GM12878 (cell line): Measurements from ENCODE around the gene FAM177B. TPM values are rescaled to one million over a fixed set of nuclear protein-coding genes. Genes with fewer than 3 reads are reported as not detected.

Experiments
- CREM ChIP-seq: IDR thresholded peaks from 2 replicates; pipeline ENCODE4 v1.6.1; 2014; ENCODE audit warnings: antibody characterized with exemption, low read depth
- ETV6 ChIP-seq, 2 experiments: fragments of 450-650 bp in 1 of 2; IDR thresholded peaks in 1 of 2; conservative IDR thresholded peaks in 1 of 2; 2 replicates each; pipeline ENCODE4 v1.6.1; 2014; ENCODE audit warnings: antibody characterized with exemption in 1 of 2, borderline replicate concordance in 1 of 2, low read depth in 1 of 2, mild to moderate bottlenecking in 1 of 2, moderate library complexity in 1 of 2
- HDGF ChIP-seq: fragments of 450-650 bp; IDR thresholded peaks from 2 replicates; pipeline ENCODE4 v1.6.1; 2016; ENCODE audit warnings: antibody characterized with exemption
- IKZF2 ChIP-seq, 2 experiments: fragments of 450-650 bp; IDR thresholded peaks; 2 replicates each; pipeline ENCODE4 v1.6.1; 2017; ENCODE audit warnings: mild to moderate bottlenecking in 2 of 2, moderate library complexity in 2 of 2
- LARP7 ChIP-seq: fragments of 450-650 bp; IDR thresholded peaks from 2 replicates; pipeline ENCODE4 v1.6.1; 2017; ENCODE audit warnings: mild to moderate bottlenecking
- MTA3 ChIP-seq: IDR thresholded peaks from 2 replicates; pipeline ENCODE4 v1.6.1; 2012; ENCODE audit warnings: low read length, inconsistent platforms, borderline replicate concordance
- NBN ChIP-seq: fragments of 450-650 bp; IDR thresholded peaks from 2 replicates; pipeline ENCODE4 v1.6.1; 2016
- PAX5 ChIP-seq: IDR thresholded peaks from 2 replicates; pipeline ENCODE4 v1.6.1; 2011; ENCODE audit warnings: low read depth, low read length, borderline replicate concordance
- PML ChIP-seq: IDR thresholded peaks from 2 replicates; pipeline ENCODE4 v1.6.1; 2012; ENCODE audit warnings: low read length, inconsistent platforms
- POU2F2 ChIP-seq: IDR thresholded peaks from 3 replicates; pipeline ENCODE4 v1.6.1; 2011; ENCODE audit warnings: low read depth, mild to moderate bottlenecking, low read length, borderline replicate concordance
- RB1 ChIP-seq: fragments of 450-650 bp; formaldehyde crosslinking; IDR thresholded peaks from 2 replicates; pipeline ENCODE4 v1.6.1; 2017; ENCODE audit warnings: mild to moderate bottlenecking, borderline replicate concordance
- RCOR1 ChIP-seq: conservative IDR thresholded peaks from 2 replicates; pipeline ENCODE4 v1.6.1; 2012; ENCODE audit warnings: low read depth, low read length, improper control_type of control experiment
- SMC3 ChIP-seq: IDR thresholded peaks from 2 replicates; pipeline ENCODE4 v1.6.1; 2011; ENCODE audit warnings: low read length, improper control_type of control experiment, borderline replicate concordance
- SREBF2 ChIP-seq: IDR thresholded peaks from 2 replicates; pipeline ENCODE4 v1.6.1; 2012; ENCODE audit warnings: mild to moderate bottlenecking, low read length
- TCF3 ChIP-seq: IDR thresholded peaks from 2 replicates; pipeline ENCODE4 v1.6.1; 2012; ENCODE audit warnings: low read depth, mild to moderate bottlenecking, low read length, borderline replicate concordance; ENCODE audit not compliant: insufficient read depth
- ZNF622 ChIP-seq: fragments of 450-650 bp; IDR thresholded peaks from 2 replicates; pipeline ENCODE4 v1.6.1; 2017; ENCODE audit warnings: mild to moderate bottlenecking, inconsistent platforms
- polyA plus RNA-seq, 11 experiments: library from polyadenylated mRNA; depleted of rRNA in 4 of 11; unstranded in 6 of 11; stranded (reverse) in 5 of 11; fragments of >200 nt; fragmentation: Nextera tagmentation in 4 of 11; fragmentation: Illumina TruSeq in 1 of 11; extraction: Ambion mirVana in 4 of 11; extraction: Trizol in 1 of 11; gene quantifications; 1 replicate in 1 of 11; 2 replicates in 10 of 11; pipeline versions ENCODE4 v1.2.1 to v1.2.3, GENCODE V29; 2011 to 2016; ENCODE audit warnings: inconsistent platforms in 2 of 11, missing spikeins in 2 of 11, low read depth in 1 of 11
- total RNA-seq, 4 experiments: library from RNA; depleted of rRNA in 3 of 4; stranded (reverse); fragments of >200 nt in 3 of 4; fragmentation: Illumina TruSeq in 1 of 4; extraction: Trizol in 1 of 4; gene quantifications; 2 replicates each; pipeline versions ENCODE4 v1.2.1 to v1.2.3, GENCODE V29; 2013 to 2021
- TF ChIP-seq, protein P1 (sequence below): fragments of 150-350 bp; IDR thresholded peaks from 2 replicates; pipeline ENCODE4 v1.6.1; 2016; ENCODE audit warnings: low read depth, low read length
- TF ChIP-seq, protein P2 (sequence below): fragments of 450-650 bp; IDR thresholded peaks from 2 replicates; pipeline ENCODE4 v1.6.1; 2018; ENCODE audit warnings: borderline replicate concordance, mild to moderate bottlenecking; ENCODE audit not compliant: partially characterized antibody
- TF ChIP-seq, protein P3 (sequence below): fragments of 450-650 bp; formaldehyde crosslinking; IDR thresholded peaks from 2 replicates; pipeline ENCODE4 v1.4.0; 2020; ENCODE audit warnings: mild to moderate bottlenecking, moderate library complexity

The FAM177B gene
- total and polyA plus RNA-seq, 10 of the 15 experiments (the other 5 are each of a cell fraction or from before 2014, with no cell fraction given) = 0.06 TPM; not detected in 9

DNA sequence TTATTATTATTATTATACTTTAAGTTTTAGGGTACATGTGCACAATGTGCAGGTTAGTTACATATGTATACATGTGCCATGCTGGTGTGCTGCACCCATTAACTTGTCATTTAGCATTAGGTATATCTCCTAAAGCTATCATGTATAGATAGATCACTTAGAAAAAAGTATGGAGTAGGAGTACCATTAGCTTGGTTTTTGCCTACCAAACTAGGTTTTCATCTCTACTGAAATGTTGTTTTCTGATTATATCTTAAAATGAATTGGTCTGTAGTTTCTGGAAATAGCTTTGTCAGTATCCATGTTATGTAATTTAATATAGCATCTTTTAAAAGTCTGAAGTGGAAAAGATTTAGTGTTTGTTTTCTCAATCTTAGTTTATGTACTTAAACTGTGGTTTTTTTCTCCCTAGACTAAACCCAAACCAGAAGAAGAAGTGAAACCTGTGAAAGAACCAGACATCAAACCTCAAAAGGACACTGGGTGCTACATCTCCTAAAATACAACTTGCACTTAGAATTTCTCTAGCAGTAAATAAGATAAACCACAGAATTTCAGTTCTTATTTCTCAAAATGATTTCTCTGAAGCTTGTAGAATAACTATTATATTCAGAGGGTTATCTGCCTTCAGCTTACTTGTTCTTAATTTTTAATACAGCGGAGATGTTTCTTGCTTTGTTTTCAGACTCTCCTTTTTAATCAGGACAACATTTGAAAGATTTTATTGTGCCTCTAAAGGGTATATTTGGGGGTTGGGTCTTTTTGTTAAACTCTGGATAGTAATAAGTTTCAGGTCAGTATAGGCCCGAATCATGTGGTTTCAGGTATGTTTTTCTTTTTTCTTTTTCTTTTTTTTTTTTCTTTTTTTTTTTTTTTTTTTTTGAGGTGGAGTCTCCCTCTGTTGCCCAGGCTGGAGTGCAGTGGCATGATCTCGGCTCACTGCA lies 4.5 kb upstream of the FAM177B start (continued):
- TF ChIP-seq, protein P1, sequence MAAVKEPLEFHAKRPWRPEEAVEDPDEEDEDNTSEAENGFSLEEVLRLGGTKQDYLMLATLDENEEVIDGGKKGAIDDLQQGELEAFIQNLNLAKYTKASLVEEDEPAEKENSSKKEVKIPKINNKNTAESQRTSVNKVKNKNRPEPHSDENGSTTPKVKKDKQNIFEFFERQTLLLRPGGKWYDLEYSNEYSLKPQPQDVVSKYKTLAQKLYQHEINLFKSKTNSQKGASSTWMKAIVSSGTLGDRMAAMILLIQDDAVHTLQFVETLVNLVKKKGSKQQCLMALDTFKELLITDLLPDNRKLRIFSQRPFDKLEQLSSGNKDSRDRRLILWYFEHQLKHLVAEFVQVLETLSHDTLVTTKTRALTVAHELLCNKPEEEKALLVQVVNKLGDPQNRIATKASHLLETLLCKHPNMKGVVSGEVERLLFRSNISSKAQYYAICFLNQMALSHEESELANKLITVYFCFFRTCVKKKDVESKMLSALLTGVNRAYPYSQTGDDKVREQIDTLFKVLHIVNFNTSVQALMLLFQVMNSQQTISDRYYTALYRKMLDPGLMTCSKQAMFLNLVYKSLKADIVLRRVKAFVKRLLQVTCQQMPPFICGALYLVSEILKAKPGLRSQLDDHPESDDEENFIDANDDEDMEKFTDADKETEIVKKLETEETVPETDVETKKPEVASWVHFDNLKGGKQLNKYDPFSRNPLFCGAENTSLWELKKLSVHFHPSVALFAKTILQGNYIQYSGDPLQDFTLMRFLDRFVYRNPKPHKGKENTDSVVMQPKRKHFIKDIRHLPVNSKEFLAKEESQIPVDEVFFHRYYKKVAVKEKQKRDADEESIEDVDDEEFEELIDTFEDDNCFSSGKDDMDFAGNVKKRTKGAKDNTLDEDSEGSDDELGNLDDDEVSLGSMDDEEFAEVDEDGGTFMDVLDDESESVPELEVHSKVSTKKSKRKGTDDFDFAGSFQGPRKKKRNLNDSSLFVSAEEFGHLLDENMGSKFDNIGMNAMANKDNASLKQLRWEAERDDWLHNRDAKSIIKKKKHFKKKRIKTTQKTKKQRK = no peak
- TF ChIP-seq MTA3 (peak; percentile 98), RCOR1 (peak; percentile 93; the same call in 1 of the 2 replicates), RB1 (no peak), PAX5 (peak; percentile 86), SREBF2 (no peak), POU2F2 (0 out of 3 replicates have a peak, but pooled peaks have one; percentile 35), HDGF (no peak), TCF3 (no peak), CREM (peak; percentile 84), IKZF2 (IDR thresholded peaks at IDR 0.05) (peak; percentile 91 to 95; a peak in 3 of 4 replicates), PML (peak; percentile 68; the same call in 1 of the 2 replicates), NBN (peak; percentile 77; the same call in 1 of the 2 replicates), LARP7 (no peak), ZNF622 (no peak), ETV6 (conservative IDR thresholded peaks at IDR 0.05 in 1 of 2, IDR thresholded peaks at IDR 0.05 in 1 of 2; ENCODE audit: borderline replicate concordance in 1 of 2, low read depth in 1 of 2) (peak in 1 of 2 experiments; percentile 73; a peak in 1 of 4 replicates), SMC3 (no peak)
- TF ChIP-seq, protein P2, sequence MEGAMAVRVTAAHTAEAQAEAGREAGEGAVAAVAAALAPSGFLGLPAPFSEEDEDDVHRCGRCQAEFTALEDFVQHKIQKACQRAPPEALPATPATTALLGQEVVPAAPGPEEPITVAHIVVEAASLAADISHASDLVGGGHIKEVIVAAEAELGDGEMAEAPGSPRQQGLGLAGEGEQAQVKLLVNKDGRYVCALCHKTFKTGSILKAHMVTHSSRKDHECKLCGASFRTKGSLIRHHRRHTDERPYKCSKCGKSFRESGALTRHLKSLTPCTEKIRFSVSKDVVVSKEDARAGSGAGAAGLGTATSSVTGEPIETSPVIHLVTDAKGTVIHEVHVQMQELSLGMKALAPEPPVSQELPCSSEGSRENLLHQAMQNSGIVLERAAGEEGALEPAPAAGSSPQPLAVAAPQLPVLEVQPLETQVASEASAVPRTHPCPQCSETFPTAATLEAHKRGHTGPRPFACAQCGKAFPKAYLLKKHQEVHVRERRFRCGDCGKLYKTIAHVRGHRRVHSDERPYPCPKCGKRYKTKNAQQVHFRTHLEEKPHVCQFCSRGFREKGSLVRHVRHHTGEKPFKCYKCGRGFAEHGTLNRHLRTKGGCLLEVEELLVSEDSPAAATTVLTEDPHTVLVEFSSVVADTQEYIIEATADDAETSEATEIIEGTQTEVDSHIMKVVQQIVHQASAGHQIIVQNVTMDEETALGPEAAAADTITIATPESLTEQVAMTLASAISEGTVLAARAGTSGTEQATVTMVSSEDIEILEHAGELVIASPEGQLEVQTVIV = no peak
- TF ChIP-seq, protein P3, sequence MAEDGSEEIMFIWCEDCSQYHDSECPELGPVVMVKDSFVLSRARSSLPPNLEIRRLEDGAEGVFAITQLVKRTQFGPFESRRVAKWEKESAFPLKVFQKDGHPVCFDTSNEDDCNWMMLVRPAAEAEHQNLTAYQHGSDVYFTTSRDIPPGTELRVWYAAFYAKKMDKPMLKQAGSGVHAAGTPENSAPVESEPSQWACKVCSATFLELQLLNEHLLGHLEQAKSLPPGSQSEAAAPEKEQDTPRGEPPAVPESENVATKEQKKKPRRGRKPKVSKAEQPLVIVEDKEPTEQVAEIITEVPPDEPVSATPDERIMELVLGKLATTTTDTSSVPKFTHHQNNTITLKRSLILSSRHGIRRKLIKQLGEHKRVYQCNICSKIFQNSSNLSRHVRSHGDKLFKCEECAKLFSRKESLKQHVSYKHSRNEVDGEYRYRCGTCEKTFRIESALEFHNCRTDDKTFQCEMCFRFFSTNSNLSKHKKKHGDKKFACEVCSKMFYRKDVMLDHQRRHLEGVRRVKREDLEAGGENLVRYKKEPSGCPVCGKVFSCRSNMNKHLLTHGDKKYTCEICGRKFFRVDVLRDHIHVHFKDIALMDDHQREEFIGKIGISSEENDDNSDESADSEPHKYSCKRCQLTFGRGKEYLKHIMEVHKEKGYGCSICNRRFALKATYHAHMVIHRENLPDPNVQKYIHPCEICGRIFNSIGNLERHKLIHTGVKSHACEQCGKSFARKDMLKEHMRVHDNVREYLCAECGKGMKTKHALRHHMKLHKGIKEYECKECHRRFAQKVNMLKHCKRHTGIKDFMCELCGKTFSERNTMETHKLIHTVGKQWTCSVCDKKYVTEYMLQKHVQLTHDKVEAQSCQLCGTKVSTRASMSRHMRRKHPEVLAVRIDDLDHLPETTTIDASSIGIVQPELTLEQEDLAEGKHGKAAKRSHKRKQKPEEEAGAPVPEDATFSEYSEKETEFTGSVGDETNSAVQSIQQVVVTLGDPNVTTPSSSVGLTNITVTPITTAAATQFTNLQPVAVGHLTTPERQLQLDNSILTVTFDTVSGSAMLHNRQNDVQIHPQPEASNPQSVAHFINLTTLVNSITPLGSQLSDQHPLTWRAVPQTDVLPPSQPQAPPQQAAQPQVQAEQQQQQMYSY (CRISPR knock-in tag) = no peak
